NCI-H1436 (cell line): ENCODE measurements around the gene OR2S2.
"Not testable (repeated sequence)": the region's sequence is repeated elsewhere in the genome, so short reads cannot be mapped to it uniquely, and the experiment has no call there.

ENCODE experiments used
- DNase-seq: peaks from one replicate; lab custom pipeline; 2025; lab: John Stamatoyannopoulos, UW

The OR2S2 gene

GRCh38 chr9:35958104-35958837 lies at the start of gene OR2S2:
TSS of gene OR2S2 (minus strand) at chr9:35958154. CDS start at chr9:35958098, 56 bp downstream.
- no peak for DNase-seq

- no peak for DNase-seq
Measured at GRCh38 chr9:36007316-36007708, 49.4 kb upstream of the OR2S2 start.

- DNase-seq, result no peak
Measured at GRCh38 chr9:36006549-36007315, 48.8 kb upstream of the OR2S2 start.

GRCh38 chr9:36005891-36006290 lies 47.9 kb upstream of the OR2S2 start:
- no peak for DNase-seq

GRCh38 chr9:35998333-35998732 lies 40.4 kb upstream of the OR2S2 start:
- no peak for DNase-seq

GRCh38 chr9:35997016-35997415 lies 39.1 kb upstream of the OR2S2 start:
- DNase-seq, result not testable (repeated sequence)

- no peak for DNase-seq
Measured at GRCh38 chr9:35996358-35996970, 38.5 kb upstream of the OR2S2 start.

GRCh38 chr9:35994959-35995358 lies 37.0 kb upstream of the OR2S2 start:
- DNase-seq, result no peak

- no peak for DNase-seq
Measured at GRCh38 chr9:35993976-35994720, 36.2 kb upstream of the OR2S2 start.

- DNase-seq, result not testable (repeated sequence)
Measured at GRCh38 chr9:35993136-35993535, 35.2 kb upstream of the OR2S2 start.

- DNase-seq, result no peak
Measured at GRCh38 chr9:35990155-35990554, 32.2 kb upstream of the OR2S2 start.

- no peak for DNase-seq
Measured at GRCh38 chr9:35984021-35984420, 26.1 kb upstream of the OR2S2 start.

GRCh38 chr9:35981699-35982098 lies 23.7 kb upstream of the OR2S2 start:
- no peak for DNase-seq

GRCh38 chr9:35980289-35981011 lies 22.5 kb upstream of the OR2S2 start:
- DNase-seq, result no peak

- DNase-seq, result no peak
Measured at GRCh38 chr9:35978792-35979191, 20.8 kb upstream of the OR2S2 start.

GRCh38 chr9:35976726-35977125 lies 18.8 kb upstream of the OR2S2 start:
- no peak for DNase-seq

- DNase-seq, result no peak
Measured at GRCh38 chr9:35974800-35975199, 16.8 kb upstream of the OR2S2 start.

GRCh38 chr9:35972093-35972492 lies 14.1 kb upstream of the OR2S2 start:
- DNase-seq, result no peak

GRCh38 chr9:35967042-35967441 lies 9.1 kb upstream of the OR2S2 start:
- no peak for DNase-seq

GRCh38 chr9:35966433-35966832 lies 8.5 kb upstream of the OR2S2 start:
- DNase-seq, result no peak

- no peak for DNase-seq
Measured at GRCh38 chr9:35965011-35965410, 7.1 kb upstream of the OR2S2 start.
